ENCODE results near the gene RABGAP1.

DNA sequence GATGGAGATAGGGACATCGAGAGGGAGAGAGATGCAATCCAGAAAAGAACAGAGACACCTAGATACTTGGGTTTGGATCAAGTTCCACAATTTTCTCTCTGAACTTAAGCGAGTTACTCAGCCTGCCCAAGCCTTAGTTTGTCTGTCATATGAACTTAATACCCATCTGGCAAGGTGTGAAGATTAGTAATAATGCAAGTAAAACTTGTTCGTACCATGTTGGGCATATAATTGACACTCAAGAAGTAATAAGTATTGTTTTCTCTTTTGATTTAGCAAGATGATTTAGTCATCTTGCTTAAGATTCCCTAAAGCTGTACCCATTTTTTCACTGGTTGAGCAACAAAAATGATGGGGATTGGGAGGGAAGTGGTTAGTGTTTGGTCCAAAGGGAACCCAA lies 7.5 kb downstream of the RABGAP1 start:
- TF ChIP-seq, protein P1, sequence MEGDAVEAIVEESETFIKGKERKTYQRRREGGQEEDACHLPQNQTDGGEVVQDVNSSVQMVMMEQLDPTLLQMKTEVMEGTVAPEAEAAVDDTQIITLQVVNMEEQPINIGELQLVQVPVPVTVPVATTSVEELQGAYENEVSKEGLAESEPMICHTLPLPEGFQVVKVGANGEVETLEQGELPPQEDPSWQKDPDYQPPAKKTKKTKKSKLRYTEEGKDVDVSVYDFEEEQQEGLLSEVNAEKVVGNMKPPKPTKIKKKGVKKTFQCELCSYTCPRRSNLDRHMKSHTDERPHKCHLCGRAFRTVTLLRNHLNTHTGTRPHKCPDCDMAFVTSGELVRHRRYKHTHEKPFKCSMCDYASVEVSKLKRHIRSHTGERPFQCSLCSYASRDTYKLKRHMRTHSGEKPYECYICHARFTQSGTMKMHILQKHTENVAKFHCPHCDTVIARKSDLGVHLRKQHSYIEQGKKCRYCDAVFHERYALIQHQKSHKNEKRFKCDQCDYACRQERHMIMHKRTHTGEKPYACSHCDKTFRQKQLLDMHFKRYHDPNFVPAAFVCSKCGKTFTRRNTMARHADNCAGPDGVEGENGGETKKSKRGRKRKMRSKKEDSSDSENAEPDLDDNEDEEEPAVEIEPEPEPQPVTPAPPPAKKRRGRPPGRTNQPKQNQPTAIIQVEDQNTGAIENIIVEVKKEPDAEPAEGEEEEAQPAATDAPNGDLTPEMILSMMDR (conservative IDR thresholded peaks at IDR 0.05; ENCODE audit: low read depth, low read length): no peak
- TF ChIP-seq EZH2 (IDR thresholded peaks at IDR 0.05; ENCODE audit: borderline replicate concordance, low read depth, low read length, poor library complexity, severe bottlenecking): no peak

Data from A673 (cell line).